K562 (cell line): Measurements from ENCODE around the gene KIT. TPM values are rescaled to one million over a fixed set of nuclear protein-coding genes. Genes with fewer than 3 reads are reported as not detected.

Source experiments
- CSDE1 ChIP-seq, 2 experiments: fragments of 450-650 bp; IDR thresholded peaks; 2 replicates each; pipeline ENCODE4 v1.6.1; 2016; ENCODE audit warnings: mild to moderate bottlenecking in 1 of 2
- SAP30 ChIP-seq: fragments of 200-600 bp; sonication (generic); IDR thresholded peaks from 2 replicates; pipeline ENCODE4 v1.6.1; 2012; ENCODE audit warnings: borderline replicate concordance, low read depth, mild to moderate bottlenecking, moderate library complexity, low read length, control low read depth, inconsistent platforms; ENCODE audit not compliant: insufficient read depth, poor library complexity, severe bottlenecking
- ZBTB40 ChIP-seq, 2 experiments: fragments of 450-650 bp in 1 of 2; sonication (generic) in 1 of 2; formaldehyde crosslinking in 1 of 2; IDR thresholded peaks; 2 replicates each; pipeline versions ENCODE4 v1.7.1 to v1.9.0; 2016 to 2022; ENCODE audit warnings: inconsistent platforms in 1 of 2, mild to moderate bottlenecking in 1 of 2, missing genetic modification reagents in 1 of 2
- polyA plus RNA-seq, 8 experiments: library from polyadenylated mRNA; depleted of rRNA in 4 of 8; stranded (reverse) in 5 of 8; unstranded in 3 of 8; fragments of >200 nt; fragmentation: Nextera tagmentation in 2 of 8; fragmentation: Illumina TruSeq in 1 of 8; extraction: Ambion mirVana in 2 of 8; extraction: Trizol in 1 of 8; gene quantifications; 2 replicates each; pipeline versions ENCODE4 v1.2.1 to v1.2.3, GENCODE V29; 2011 to 2014; ENCODE audit warnings: inconsistent platforms in 1 of 8, missing spikeins in 1 of 8
- total RNA-seq, 7 experiments: library from RNA; depleted of rRNA in 6 of 7; stranded (reverse); fragments of >200 nt in 6 of 7; fragmentation: Illumina TruSeq in 2 of 7; extraction: Trizol in 2 of 7; gene quantifications; 2 replicates each; pipeline versions ENCODE4 v1.2.1 to v1.2.3, GENCODE V29; 2011 to 2021; ENCODE audit warnings: low replicate concordance in 1 of 7

Gene KIT
- total and polyA plus RNA-seq, 9 of the 15 experiments (the other 6 are each of a cell fraction or from before 2014, with no cell fraction given): 0.27 to 5.6 (median 0.57) TPM

DNA sequence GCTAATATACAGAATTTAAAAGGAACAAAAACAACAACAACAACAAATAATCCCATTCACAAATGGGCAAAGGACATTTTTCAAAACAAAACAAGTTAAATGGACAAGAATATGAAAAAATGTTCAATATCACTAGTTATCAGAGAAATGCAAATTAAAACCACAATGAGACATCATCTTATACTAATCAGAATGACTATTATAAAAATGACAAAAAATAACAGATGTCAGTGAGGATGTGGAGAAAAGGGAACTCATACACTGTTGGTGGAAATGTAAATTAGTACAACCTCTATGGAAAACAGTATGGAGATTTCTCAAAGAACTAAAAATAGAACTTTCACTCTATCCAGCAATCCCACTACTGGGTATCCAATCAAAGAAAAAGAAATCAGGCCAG is 92.6 kb downstream of the KIT start (continued):
- TF ChIP-seq ZBTB40 (IDR thresholded peaks at IDR 0.05) (no peak), ZBTB40 (CRISPR knock-in tag; IDR thresholded peaks at IDR 0.05) (no peak), CSDE1 (IDR thresholded peaks at IDR 0.05) (no peak), SAP30 (no peak)
